Stimulated activated CD4-positive, alpha-beta T cell treated with anti-CD3 and anti-CD28 coated beads, TNF-alpha, amount 100 ng/mL, for 1 hour (primary cell): ENCODE data around the gene DEGS2.

ENCODE experiments used
- DNase-seq, 3 donors: peaks; one replicate each; pipeline ENCODE4 v3.0.0-alpha.2; 2020; ENCODE audit warnings: low read depth in 3 of 3, low spot score in 1 of 3

Gene DEGS2

DNA sequence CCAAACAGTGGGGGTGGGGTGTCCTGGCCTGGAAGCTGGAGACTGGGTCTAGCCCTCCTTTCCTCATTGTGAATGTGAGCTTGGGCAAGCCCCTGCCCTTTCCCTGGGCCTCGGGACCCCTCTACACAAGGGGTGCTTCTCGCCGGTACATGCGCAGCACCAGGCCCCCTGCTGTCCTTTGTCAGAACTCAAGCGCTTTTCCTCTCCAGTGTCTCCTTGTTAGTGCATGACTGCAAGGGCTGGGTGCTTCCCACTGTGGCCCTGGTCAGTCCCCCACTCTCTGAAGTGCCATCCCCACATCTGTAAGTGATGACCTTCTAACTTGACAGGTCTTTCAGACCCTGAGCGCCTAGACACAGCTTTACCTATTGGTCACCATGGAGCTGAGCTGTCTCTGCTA, 44.2 kb downstream of the DEGS2 start:
- no peak for DNase-seq

DNA sequence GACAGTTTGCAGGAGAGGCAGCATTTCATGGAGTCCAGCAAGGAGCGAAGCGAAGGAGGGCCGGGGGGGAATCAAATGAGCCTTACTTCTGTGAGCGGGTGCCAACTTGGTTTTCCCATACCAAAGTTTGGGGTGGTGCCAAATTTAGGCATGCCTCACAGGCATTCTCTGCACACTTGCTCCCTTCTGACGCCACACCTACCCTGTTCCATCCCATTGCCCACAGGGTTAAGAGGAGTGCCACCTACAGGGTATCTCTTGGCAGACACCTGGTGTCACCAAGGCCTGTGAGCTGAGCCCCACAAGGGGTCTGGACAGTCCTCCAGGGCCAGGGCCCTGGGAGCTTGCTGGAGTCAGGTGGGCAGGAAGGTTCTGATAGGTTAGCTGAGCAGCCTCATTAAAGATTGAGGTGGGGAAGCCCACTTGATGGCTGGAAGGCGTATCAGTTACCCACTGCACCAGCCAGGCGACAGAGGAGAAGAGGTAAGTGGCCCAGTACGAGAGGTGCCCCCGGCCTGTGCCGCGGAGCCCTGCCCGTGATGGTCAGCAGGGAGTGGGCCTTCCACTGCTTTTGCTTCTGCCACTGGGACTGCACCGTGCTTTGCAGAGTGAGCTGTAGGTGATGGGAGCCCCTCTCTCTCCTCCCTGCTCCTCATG, 45.2 kb downstream of the DEGS2 start:
- no peak for DNase-seq

DNA sequence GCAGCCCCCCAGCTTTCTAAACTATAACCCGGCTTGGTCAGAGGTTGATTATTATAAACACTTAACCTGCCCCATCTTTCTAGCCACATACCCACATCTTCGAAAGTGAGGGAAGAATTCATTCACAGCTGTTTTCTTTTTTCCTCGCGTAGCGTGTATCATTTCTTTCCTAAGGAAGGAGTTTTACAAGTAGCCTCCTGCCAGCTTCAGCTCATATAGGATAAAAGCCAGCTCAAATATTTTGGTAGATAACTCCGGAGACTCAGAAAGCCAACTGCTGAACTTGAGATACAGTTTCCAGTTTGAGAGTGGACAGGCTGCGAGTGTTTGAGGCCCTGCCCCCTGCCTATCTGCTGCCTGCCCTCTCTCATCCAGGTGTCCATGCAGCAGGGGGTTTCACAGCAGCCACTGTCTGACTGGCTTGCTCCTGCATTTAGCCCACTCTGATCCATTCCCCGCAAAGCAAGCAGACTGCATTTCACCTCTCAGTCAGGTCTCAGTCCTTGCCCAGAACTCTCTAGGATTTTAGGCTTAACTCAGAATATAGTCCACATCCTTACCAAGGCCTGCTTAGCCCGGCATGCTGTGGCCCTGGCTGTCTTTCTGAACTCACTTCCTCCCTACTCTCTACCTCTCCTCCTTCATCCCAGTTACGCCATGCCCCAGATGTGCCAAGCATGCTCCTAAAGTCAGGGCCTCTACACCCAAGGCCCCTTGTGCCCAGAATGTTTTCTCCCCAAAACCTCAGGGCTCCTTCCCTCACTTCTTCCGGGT, 47.3 kb downstream of the DEGS2 start:
- DNase-seq: no peak

DNA sequence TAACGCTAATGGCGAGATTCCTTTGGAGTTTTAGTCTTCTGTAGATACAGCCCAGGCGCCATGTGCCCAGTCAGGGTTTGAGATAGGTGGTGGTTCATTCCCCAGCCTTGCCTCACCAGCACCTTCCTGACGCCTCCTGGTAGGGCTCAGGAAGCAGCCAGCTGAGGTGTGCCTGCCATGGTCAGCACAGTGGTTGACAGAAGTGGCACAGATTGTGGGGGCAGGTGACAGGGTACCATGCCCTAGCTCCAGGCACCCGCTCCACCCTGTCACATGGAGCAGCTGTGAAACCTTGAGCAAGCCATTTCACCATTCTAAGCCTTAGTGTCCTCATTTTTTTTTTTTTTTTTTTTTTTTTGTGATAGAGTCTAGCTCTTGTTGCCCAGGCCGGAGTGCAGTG, 48.6 kb downstream of the DEGS2 start:
- no peak for DNase-seq

DNA sequence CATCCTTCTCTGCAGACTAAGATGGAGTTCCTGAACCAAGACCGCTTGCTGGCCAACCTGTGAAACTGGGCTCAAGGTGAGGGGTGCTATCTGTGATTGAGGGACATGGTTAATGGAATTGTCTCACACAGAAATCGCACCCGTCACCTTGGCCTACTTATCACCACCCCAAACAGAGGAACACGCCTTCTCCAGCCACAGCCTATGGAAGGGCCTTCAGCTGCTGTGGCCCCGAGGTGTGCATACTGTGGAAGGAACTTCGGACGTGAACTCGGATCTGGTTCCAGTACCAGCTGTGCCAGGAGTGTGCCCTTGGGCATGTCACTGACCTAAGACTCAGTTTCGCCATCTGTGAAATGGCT, 49.9 kb downstream of the DEGS2 start:
- no peak for DNase-seq

DNA sequence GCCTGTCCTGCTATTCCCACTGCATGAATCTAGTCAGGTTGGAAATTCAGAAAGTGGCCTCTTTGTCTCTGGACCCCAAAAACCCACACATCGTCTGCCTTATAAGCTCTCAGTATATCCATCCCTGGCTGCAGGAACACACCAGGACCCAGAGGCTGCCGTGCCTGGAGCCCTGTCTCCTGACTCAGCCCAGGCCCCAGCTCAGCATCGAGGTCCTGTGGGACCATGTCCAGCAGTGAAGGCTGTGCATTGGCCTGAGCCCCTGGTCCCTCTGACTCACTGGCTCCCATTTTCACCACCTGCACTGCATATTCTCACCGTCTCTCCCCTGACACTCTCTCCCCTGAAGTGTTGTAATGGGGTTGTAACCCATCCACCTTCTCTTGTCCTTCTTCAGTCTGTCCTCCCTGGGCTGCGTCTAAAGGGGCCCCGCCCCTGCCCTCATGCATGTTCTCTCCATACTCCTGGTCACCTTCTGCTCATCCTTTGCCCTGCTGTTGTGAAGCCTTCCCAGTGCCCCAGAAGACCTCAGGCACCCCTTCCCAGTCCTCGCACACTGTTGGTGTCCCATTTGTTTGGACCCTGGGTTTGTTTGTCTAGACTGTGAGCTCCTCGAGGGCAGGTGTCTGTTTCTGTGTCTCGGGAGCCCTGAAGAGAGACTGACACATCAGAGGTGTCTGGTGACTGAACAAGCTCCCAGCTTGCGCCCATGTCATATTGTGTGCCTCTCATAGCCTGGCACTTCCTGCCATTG, 50.4 kb downstream of the DEGS2 start:
- no peak for DNase-seq

DNA sequence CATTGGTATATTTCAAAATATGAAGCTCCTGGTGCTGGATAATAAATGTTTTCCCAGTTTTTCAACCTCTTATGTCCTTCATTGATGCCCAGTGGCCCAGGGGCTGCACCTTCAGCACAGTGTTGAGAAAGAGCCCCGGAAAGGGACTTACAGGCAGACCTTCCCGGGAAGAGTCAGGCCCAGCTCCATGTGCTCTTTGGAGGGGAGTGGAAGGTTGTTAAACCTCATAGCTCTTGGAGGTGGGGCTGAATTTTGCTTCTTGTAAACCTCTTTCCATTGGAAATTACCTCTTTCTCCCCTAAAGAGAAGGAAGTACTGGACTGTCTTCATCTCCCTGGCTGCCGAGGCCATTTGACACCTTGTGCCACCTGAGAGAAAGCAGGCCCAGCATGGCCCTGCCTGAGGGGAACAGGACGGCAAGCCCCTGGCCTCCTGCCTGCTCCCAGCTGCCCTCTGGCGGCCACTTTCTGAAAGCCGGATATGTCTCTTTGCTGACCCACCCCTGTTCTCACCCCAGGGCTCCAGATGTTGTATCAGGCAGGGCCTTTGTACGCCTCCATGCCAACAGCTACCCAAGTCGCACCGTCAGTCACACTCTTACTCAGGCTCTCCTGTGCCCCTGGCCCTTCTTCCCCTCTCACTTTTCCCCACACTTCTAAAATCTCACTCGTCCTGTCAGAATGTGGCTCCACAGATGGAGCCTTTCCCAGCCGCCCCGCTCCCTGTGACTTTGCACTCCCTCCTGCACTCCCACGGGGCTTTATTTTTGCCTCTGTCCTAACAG, 51.2 kb downstream of the DEGS2 start:
- DNase-seq: peak; percentile 65 to 88 (median 78)

DNA sequence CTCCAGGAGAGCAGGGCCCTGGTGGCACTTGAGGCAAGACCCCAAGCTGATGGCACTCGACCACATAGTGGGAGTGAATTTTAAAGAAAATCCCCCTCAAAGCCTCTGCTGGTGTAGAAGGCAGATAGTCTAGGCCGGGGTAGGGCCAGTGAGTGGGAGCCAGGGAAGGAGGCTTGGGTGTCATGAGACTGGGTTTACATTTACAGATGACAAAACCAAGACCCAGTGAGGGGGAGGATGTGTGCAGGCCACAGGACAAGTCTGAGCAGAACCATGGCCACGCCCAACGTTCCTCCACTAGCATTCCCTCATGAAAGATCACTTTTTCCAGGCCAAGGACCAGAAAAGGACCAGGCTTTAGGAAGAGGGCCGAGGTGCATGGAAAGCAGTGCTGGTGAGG, 52.2 kb downstream of the DEGS2 start:
- DNase-seq: no peak

DNA sequence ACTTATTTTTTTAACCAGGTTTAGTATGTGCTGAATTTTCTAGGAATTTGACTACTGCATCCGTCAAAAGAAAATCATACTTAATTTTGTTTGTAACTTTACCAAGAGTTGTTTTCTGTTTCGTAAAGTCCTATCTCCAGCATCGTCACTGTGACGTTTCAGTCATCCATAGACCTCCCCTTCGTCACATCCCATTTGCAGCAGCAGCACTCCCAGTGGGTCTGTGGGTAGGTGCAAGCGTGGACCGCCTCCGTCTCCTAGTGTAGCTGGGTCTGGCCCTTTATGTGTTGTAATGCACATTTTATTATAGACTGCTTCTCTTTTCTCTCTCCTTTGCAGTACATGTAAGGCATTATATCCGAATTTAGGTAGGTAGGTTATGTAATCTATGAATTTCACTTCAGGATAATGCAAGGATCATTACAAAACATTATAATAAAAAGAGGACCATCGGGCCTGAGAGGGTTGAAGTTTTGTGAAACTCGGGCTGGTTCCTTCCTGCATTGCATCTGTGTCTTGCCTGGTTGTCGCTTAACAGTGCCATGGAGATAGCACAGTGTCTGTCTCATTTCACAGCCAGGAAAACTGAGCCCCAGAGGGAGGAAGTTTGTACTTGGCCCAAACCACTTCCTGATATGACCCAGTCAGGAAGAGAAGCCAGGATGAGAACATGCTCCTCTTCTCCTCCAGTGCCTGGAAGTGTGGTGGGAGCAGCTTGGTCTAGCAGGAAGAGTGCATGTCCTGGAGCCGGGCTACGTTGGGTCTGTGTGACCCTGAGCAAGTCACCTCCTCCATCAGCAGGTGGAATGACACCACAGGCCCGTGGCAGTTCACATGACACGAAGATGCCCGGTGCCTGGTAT, 53.0 kb downstream of the DEGS2 start:
- no peak for DNase-seq

DNA sequence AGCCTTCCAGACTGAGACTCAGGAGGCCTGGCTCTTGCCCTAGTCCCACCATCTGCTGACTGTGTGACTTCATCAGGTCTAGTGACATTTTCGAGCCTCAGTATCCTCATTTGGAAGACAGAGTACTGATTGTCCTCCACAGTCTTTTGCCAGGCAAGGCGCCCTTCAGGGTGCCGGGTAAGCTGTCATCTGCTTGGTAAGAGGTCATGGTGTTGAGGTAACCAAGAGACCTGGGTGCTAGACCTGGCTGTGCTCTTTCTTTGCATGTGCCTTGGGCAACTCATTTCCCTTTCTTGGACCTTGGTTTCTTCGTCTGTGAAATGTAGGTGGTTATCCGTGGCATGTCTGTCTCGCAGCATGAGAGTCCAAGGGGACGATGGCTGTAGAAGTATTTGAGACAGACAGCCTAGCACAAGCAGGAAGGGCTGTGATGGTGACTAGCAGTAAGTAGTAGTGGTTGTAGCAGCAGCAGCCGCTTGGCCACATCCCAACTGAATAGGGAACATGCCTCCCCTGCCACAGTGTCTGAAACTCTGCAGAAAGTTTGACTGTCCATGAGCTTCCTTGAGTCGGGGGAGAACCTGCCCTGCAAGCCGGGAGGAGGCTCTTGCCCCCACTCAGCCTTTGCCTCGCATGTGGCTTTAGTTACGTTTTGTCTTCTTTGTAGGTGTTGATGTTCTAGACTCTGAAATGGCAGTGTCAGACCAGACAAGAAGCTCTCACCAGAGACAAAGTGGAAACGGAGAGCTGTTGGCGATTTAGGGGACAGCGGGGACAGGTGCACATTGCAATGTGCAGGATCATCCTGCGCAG, 53.9 kb downstream of the DEGS2 start:
- no peak for DNase-seq

DNA sequence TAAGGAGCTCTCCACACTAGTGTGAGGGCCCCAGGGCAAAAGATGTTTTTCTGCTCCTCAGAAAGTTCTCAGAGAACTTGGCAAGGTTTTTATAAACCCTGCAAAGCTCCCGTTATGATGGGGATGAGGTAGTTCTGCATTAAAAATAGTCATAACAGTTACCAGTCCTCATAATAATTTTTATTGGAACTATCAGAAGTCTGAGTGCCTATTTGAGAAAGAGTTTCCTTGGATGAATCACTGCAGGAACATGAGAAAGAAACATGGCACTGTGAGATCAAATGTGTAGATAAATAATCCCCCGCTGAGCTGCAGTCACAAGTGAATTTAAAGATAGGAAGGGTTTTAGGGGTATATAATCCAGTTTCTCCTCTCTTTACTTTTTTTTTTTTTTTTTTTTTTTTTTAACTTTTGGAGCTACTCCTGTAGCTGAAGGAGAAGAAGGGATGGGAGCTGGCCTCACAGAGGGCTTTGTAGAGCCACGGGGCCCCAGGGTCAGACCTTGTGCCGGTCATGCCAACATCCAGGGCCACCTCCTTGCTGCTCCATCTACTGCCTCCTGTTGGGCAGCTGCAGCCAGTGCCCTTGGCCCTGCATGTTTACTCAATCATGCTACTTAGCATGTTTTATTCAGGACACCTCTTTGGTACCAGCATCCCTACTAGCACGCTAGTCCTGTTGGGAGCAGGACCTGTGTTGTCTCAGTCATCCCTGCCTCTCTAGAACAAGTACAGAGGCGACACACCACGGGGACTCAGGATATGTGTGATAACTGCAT, 54.7 kb downstream of the DEGS2 start:
- DNase-seq: no peak

DNA sequence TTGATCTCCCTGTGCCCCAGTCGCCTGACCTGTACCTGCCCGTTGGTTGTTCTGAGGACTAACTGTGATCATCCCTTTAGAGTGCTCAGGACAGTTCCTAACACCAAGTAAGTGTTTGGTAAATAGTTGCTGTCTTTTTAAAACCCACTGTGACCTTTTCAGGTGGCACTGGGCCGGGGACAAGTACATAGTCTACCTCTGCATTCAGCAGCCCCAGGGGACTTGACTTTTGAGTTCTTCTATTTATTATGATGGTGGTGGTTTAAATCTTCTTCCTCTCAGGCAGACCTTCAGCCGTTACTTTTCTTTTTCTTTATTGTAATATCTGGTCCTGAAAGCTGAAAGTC, 55.5 kb downstream of the DEGS2 start:
- DNase-seq: no peak

DNA sequence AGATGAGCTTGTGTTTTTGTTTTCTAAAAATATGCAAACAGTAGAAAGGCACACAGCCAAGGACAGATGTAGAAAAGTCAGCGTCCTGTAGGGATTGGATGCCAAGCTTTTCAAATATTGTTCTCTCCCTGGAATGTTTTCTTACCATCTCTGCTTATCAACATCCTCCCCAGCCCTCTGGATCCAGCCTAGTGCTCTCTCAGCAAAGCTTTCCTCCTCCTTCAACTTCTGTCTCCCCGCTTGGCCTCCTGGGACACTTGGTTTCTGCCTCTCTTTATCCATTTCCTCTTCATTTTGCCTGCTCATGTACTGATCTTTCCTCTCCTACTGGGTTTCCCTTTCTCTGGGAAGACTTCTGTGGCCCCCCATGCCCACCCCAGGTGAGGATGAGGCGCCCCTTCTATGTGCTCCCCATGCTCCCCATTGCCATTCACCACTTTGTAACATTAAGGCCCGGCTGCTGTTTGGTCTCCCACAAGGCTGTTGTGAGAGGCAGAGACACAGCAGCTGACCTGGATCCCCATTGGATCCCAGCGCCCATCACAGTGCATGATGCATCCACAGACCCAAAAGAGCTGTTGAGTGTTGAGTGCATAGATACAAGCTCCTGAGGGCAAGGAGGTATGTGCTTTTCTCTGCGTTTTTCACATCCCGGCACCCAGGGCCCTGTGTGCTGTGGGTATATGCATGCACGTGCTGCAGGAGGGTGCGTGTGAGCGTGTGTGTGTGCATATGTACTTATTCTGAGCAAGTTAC, 56.0 kb downstream of the DEGS2 start:
- no peak for DNase-seq

DNA sequence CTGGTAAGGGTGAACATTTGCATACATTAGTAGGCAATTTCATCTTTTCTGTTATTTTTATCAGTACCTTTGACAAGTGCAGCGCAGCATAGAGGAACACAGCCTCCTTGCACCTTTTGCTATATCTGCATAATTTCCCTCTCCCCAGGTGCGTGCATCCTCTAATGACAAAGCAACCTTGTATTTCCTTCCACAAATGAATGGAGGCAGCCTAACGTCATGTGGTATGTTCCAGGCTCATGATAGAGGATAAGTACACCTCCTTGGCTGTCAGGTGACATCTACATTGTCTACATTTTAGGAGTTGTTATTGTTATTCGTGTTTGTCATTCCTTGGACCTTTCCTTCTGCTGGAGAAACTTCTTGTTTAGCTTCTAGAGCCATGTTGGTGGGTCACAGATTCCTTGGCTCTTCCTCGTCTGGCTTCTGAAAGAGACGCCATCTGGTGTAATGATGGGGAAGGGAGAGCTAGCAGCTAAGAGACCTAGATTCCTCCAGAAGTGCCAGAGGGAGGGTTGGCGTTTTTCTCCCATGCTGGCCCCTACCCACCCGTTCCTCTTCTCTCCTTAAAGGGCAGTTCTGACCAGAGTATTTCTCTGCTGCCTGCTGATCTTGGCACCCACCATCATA, 57.2 kb downstream of the DEGS2 start:
- DNase-seq: no peak

DNA sequence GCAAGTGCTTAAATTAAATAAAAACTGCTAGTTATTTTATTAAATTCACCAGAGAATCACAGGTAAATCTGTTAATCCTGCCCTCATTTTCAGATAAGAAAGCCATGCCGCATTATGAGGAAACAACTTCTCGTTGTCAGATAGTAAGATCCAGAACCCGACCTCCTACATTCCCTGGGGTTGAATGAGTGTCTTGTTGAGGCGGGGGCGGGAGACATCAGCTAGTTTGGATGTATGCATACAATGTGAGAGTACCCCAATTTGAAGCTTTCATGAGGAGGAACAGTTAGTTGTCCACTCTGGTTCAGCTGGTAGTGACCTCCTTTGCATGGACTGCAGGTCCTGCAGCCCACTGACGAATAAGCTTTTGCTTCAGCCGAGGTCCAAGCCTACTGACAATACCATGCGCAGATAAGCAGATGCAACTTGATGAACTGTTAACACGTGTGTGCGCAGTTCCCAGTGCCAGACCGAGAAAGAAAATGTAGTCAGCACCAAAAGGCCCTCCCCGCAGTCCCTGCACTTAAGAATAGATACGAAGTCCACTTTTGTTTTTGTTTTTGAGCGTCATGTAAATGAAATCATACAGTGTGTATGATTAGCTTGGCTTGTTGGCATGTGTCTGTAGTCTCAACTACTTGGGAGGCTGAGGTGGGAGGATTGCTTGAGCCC, 59.3 kb downstream of the DEGS2 start:
- DNase-seq: no peak

DNA sequence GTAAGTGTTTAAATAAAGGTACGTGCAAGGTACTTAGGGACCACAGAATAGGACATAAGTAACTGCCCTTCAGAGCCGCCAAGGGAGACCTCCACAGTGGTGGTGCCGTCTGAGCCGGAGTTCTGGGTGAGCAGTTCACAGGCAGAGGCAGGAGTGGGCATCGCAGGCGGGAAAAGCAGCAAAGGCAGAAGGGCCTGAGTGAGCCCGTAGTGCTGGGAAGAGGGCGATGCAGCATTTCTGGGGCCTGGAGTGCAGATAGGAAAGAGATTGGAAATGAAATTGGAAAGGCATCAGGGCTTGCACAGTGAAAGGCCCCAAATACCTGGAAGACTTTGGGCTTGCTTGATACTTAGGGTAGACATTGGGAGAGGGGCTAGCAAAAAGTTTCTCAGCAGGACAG, 61.3 kb downstream of the DEGS2 start:
- no peak for DNase-seq

DNA sequence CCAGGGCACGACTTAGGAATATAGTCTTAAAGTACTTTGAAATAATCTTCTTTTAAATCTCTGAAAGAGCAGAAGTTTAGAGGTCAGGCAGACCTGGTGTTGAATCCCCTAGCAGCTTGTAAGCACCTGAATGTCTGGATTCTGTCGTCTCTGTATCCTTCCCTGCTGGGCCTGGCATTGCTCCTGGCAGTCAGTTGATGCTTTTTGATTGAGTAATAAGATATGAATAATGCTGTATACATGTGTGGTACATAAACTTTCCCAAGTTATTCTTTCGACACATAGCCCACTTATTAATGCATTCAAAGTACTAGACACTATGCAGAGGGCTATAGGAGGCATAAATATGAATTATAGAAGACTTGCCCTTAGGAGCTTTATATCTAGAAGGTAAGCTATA, 62.8 kb downstream of the DEGS2 start:
- no peak for DNase-seq
